Epidermal melanocyte (primary cell): ENCODE results near the gene TP63.

ENCODE experiments used
- DNase-seq: peaks from one replicate; pipeline ENCODE4 v3.0.0; 2011; ENCODE audit warnings: low spot score; ENCODE audit not compliant: insufficient read length

Gene TP63

GRCh38 chr3:189776149-189776824, 145.1 kb downstream of the TP63 start:
- no peak for DNase-seq

GRCh38 chr3:189778340-189778950, 147.3 kb downstream of the TP63 start:
- DNase-seq = no peak

- DNase-seq = no peak
These were observed 148.0 kb downstream of the TP63 start for GRCh38 chr3:189779166-189779565.

- DNase-seq = no peak
These were observed 149.5 kb downstream of the TP63 start for GRCh38 chr3:189780546-189781270.

- DNase-seq = no peak
These were observed 150.2 kb downstream of the TP63 start for GRCh38 chr3:189781415-189781814.

- no peak for DNase-seq
These were observed 155.4 kb downstream of the TP63 start for GRCh38 chr3:189786479-189787064.

GRCh38 chr3:189787191-189787590, 156.0 kb downstream of the TP63 start:
- DNase-seq = no peak

- DNase-seq = no peak
These were observed 156.4 kb downstream of the TP63 start for GRCh38 chr3:189787632-189788031.

GRCh38 chr3:189789432-189789831, 158.2 kb downstream of the TP63 start:
- DNase-seq = no peak

GRCh38 chr3:189790658-189791057, 159.5 kb downstream of the TP63 start:
- no peak for DNase-seq

- DNase-seq = no peak
These were observed 161.1 kb downstream of the TP63 start for GRCh38 chr3:189792046-189792929.

- no peak for DNase-seq
These were observed 163.3 kb downstream of the TP63 start for GRCh38 chr3:189794518-189794917.

GRCh38 chr3:189797103-189797750, 166.0 kb downstream of the TP63 start:
- no peak for DNase-seq

GRCh38 chr3:189799366-189799765, 168.2 kb downstream of the TP63 start:
- no peak for DNase-seq

GRCh38 chr3:189800436-189800835, 169.2 kb downstream of the TP63 start:
- DNase-seq = no peak

- DNase-seq = no peak
These were observed 172.1 kb downstream of the TP63 start for GRCh38 chr3:189803254-189803653.

- DNase-seq = no peak
These were observed 174.3 kb downstream of the TP63 start for GRCh38 chr3:189805375-189806067.

- no peak for DNase-seq
These were observed 175.2 kb downstream of the TP63 start for GRCh38 chr3:189806171-189806951.

- DNase-seq = no peak
These were observed 177.2 kb downstream of the TP63 start for GRCh38 chr3:189808246-189809007.
